ENCODE measurements around the gene ATP9B.

DNA sequence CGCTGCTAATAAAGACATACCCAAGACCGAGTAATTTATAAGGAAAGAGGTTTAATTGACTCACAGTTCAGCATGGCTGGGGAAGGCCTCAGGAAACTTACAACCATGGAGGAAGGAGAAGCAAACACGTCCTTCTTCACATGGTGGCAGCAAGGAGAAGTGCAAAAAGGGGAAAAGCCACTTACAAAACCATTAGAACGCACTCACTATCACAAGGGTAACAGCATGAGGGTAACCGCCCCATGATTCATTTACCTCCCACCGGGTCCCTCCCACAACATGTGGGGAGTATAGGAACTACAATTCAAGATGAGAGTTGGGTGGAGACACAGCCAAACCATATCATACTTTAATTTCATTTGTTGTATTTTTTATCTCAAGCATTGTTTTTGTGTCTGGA is 67.5 kb downstream of the ATP9B start:
- TF ChIP-seq SP1 (IDR thresholded peaks at IDR 0.05; ENCODE audit: low read depth) = no peak
- TF ChIP-seq, protein P1, sequence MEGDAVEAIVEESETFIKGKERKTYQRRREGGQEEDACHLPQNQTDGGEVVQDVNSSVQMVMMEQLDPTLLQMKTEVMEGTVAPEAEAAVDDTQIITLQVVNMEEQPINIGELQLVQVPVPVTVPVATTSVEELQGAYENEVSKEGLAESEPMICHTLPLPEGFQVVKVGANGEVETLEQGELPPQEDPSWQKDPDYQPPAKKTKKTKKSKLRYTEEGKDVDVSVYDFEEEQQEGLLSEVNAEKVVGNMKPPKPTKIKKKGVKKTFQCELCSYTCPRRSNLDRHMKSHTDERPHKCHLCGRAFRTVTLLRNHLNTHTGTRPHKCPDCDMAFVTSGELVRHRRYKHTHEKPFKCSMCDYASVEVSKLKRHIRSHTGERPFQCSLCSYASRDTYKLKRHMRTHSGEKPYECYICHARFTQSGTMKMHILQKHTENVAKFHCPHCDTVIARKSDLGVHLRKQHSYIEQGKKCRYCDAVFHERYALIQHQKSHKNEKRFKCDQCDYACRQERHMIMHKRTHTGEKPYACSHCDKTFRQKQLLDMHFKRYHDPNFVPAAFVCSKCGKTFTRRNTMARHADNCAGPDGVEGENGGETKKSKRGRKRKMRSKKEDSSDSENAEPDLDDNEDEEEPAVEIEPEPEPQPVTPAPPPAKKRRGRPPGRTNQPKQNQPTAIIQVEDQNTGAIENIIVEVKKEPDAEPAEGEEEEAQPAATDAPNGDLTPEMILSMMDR (IDR thresholded peaks at IDR 0.05 in 2 of 3, conservative IDR thresholded peaks at IDR 0.05 in 1 of 3; ENCODE audit: borderline replicate concordance in 1 of 3, insufficient read depth in 1 of 3, low read depth in 2 of 3, low read length in 2 of 3) = no peak
- TF ChIP-seq RAD21 (IDR thresholded peaks at IDR 0.05; ENCODE audit: low read depth) = no peak
- TF ChIP-seq EZH2phosphoT487 (IDR thresholded peaks at IDR 0.05; ENCODE audit: borderline replicate concordance) = no peak
- TF ChIP-seq TCF7L2 (IDR thresholded peaks at IDR 0.05; ENCODE audit: borderline replicate concordance, extremely low read depth, insufficient read depth, insufficient read length) = no peak
- no peak for TF ChIP-seq POLR2AphosphoS5 (IDR thresholded peaks at IDR 0.05; ENCODE audit: low read depth, low read length)
- TF ChIP-seq, protein P2, sequence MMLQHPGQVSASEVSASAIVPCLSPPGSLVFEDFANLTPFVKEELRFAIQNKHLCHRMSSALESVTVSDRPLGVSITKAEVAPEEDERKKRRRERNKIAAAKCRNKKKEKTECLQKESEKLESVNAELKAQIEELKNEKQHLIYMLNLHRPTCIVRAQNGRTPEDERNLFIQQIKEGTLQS (IDR thresholded peaks at IDR 0.05) = no peak

Measured in HCT116 (cell line).